Ammon's horn (tissue), 1 donor: ENCODE results near the gene ADCY7.

ENCODE experiments used
- DNase-seq: peaks from one replicate; pipeline ENCODE4 v3.0.0-alpha.2; 2016; ENCODE audit warnings: low spot score

Gene ADCY7

GRCh38 chr16:50282010-50282538 is 15.7 kb downstream of the ADCY7 start:
- DNase-seq: peak; percentile 76

- DNase-seq: no peak
Observed at GRCh38 chr16:50282955-50283631, 16.7 kb downstream of the ADCY7 start.

GRCh38 chr16:50284131-50284911 is 18.0 kb downstream of the ADCY7 start:
- no peak for DNase-seq

- DNase-seq: no peak
Observed at GRCh38 chr16:50285406-50286003, 19.2 kb downstream of the ADCY7 start.

GRCh38 chr16:50286681-50287080 is 20.3 kb downstream of the ADCY7 start:
- DNase-seq: no peak

- DNase-seq: no peak
Observed at GRCh38 chr16:50288026-50288425, 21.7 kb downstream of the ADCY7 start.

- DNase-seq: no peak
Observed at GRCh38 chr16:50288920-50289319, 22.6 kb downstream of the ADCY7 start.

GRCh38 chr16:50289950-50290764 is 23.8 kb downstream of the ADCY7 start:
- DNase-seq: no peak

- DNase-seq: no peak
Observed at GRCh38 chr16:50290856-50291255, 24.5 kb downstream of the ADCY7 start.

GRCh38 chr16:50291719-50292565 is 25.6 kb downstream of the ADCY7 start:
- no peak for DNase-seq

GRCh38 chr16:50292566-50292948 is 26.2 kb downstream of the ADCY7 start:
- DNase-seq: no peak

GRCh38 chr16:50293041-50293783 is 26.9 kb downstream of the ADCY7 start:
- no peak for DNase-seq

GRCh38 chr16:50293994-50294855 is 27.9 kb downstream of the ADCY7 start:
- no peak for DNase-seq

- no peak for DNase-seq
Observed at GRCh38 chr16:50294955-50295354, 28.6 kb downstream of the ADCY7 start.

- no peak for DNase-seq
Observed at GRCh38 chr16:50295541-50296132, 29.3 kb downstream of the ADCY7 start.

GRCh38 chr16:50296807-50297206 is 30.5 kb downstream of the ADCY7 start:
- DNase-seq: no peak

GRCh38 chr16:50297301-50298074 is 31.1 kb downstream of the ADCY7 start:
- no peak for DNase-seq

GRCh38 chr16:50298075-50298460 is 31.7 kb downstream of the ADCY7 start:
- no peak for DNase-seq
